Measurements from ENCODE around the gene IFI27L1.
A peak's percentile ranks its signal among the peaks of the same experiment; 100 is the strongest.

The IFI27L1 gene

GRCh38 chr14:94077111-94077821, 3.8 kb upstream of the IFI27L1 start:
- H3K9ac ChIP-seq = no peak overlapping the region
- H3K27ac ChIP-seq = no peak overlapping the region
- H3K4me3 ChIP-seq = peak overlapping the region; percentile 99
- peaks cover 74% of the 10 kb centered on the region for H4K20me1 ChIP-seq
- H3K9me3 ChIP-seq = peaks cover 59% of the 10 kb centered on the region
- H3K4me1 ChIP-seq = peaks cover 37% of the 10 kb centered on the region
- H3K27me3 ChIP-seq = no peaks in the 10 kb centered on the region
- H3K4me2 ChIP-seq = peak overlapping the region; percentile 91
- no peak for TF ChIP-seq Cebpa-rat (IDR thresholded peaks at IDR 0.05)
- peaks cover 71% of the 10 kb centered on the region for H3K36me3 ChIP-seq

GRCh38 chr14:94077823-94078222, 3.3 kb upstream of the IFI27L1 start:
- peaks cover 37% of the 10 kb centered on the region for H3K4me1 ChIP-seq
- H3K9me3 ChIP-seq = peaks cover 58% of the 10 kb centered on the region
- peak overlapping the region; percentile 91 for H3K4me2 ChIP-seq
- H3K27ac ChIP-seq = no peak overlapping the region
- H4K20me1 ChIP-seq = peaks cover 70% of the 10 kb centered on the region
- peak overlapping the region; percentile 99 for H3K4me3 ChIP-seq
- TF ChIP-seq Cebpa-rat (IDR thresholded peaks at IDR 0.05) = no peak
- no peak overlapping the region for H3K9ac ChIP-seq
- no peaks in the 10 kb centered on the region for H3K27me3 ChIP-seq
- H3K36me3 ChIP-seq = peaks cover 66% of the 10 kb centered on the region

GRCh38 chr14:94079891-94080620, 1.1 kb upstream of the IFI27L1 start:
- Histone ChIP-seq H3K4me3 (peak overlapping the region; percentile 99), H4K20me1 (peaks cover 48% of the 10 kb centered on the region), H3K4me2 (peak overlapping the region; percentile 91), H3K27me3 (no peaks in the 10 kb centered on the region), H3K4me1 (peaks cover 37% of the 10 kb centered on the region), H3K27ac (peak overlapping the region; percentile 98), H3K9ac (peak overlapping the region; percentile 99), H3K9me3 (peaks cover 39% of the 10 kb centered on the region), H3K36me3 (peaks cover 44% of the 10 kb centered on the region)
- no peak for TF ChIP-seq Cebpa-rat (IDR thresholded peaks at IDR 0.05)

- Histone ChIP-seq H3K4me3 (peak overlapping the region; percentile 99), H3K4me2 (peak overlapping the region; percentile 91), H3K36me3 (peaks cover 30% of the 10 kb centered on the region), H3K27me3 (no peaks in the 10 kb centered on the region), H3K9me3 (peaks cover 25% of the 10 kb centered on the region), H4K20me1 (peaks cover 35% of the 10 kb centered on the region), H3K9ac (peak overlapping the region; percentile 99), H3K4me1 (peaks cover 37% of the 10 kb centered on the region), H3K27ac (peak overlapping the region; percentile 98)
- TF ChIP-seq Cebpa-rat (IDR thresholded peaks at IDR 0.05) = no peak
These were observed 293 bp downstream of the IFI27L1 start for GRCh38 chr14:94081386-94081820.

DNA sequence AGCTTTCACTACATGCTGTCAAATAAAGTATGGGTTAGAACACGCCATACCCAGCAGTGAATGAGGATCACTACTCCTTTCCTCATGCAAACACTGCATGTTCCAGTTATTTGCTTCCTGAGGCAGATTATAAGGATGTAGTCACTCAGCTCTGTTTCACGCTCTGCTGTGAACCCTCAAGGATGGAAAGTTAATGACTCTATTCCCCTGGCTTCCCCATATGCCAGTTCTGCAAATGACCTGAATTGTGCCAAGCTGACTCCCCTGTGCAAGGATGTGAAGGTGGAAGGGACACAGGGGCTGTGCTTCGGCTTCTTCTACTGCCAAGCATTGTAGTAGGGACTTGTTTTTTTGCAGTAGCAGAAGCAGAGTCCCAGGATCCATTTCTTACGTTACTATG, 6.8 kb downstream of the IFI27L1 start:
- no peak overlapping the region for H3K9ac ChIP-seq
- no peaks in the 10 kb centered on the region for H3K36me3 ChIP-seq
- H3K4me1 ChIP-seq = no peaks in the 10 kb centered on the region
- no peak overlapping the region for H3K4me2 ChIP-seq
- no peaks in the 10 kb centered on the region for H3K27me3 ChIP-seq
- H3K4me3 ChIP-seq = no peak overlapping the region
- H4K20me1 ChIP-seq = no peaks in the 10 kb centered on the region
- TF ChIP-seq Cebpa-rat (IDR thresholded peaks at IDR 0.05) = no peak
- no peak overlapping the region for H3K27ac ChIP-seq
- H3K9me3 ChIP-seq = 0 out of 2 replicates have a peak, but pooled peaks cover 2% of the 10 kb centered on the region

DNA sequence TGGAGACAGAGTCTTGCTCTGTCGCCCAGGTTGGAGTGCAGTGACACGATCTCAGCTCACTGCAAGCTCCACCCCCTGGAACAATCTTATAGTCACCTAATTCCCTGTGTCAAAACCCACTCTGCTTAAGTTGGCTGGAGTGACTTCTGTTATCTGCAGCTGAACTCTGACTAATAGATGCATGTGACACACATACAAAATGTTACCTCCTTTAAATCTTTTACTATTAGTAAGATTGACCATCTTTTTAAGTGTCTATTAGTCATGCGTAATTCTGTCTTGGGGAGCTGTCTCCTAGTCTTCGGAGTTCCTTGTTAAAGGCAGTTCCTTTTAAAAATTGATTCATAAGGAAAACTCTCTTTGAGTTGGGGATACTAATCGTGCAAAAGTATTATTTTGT, 7.4 kb downstream of the IFI27L1 start:
- no peak overlapping the region for H3K4me2 ChIP-seq

DNA sequence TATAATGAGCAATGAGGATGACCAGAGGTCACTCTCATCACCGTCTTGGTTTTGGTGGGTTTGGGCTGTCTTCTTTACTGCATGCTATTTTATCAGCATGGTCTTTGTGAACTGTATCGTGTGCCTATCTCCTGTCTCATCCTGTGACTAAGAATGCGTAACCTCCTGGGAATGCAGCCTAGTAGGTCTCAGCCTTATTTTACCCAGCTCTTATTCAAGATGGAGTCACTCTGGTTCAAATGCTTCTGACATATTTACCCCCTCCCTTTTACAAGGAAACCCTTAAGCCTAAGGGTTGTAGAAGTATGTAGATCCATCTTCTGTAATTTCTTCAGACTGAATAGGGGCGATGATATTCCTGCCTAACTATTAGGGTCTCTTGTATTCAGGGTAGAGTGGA, 8.4 kb downstream of the IFI27L1 start:
- no peaks in the 10 kb centered on the region for H3K36me3 ChIP-seq
- no peak overlapping the region for H3K4me2 ChIP-seq
- no peak for TF ChIP-seq Cebpa-rat (IDR thresholded peaks at IDR 0.05)
- no peaks in the 10 kb centered on the region for H3K4me1 ChIP-seq
- H3K9ac ChIP-seq = no peak overlapping the region
- no peaks in the 10 kb centered on the region for H4K20me1 ChIP-seq
- no peaks in the 10 kb centered on the region for H3K9me3 ChIP-seq
- no peaks in the 10 kb centered on the region for H3K27me3 ChIP-seq
- no peak overlapping the region for H3K4me3 ChIP-seq
- no peak overlapping the region for H3K27ac ChIP-seq

More for the DNA sequence above, 7.4 kb downstream of the IFI27L1 start:
- H4K20me1 ChIP-seq = no peaks in the 10 kb centered on the region
- H3K27ac ChIP-seq = no peak overlapping the region
- H3K9me3 ChIP-seq = no peaks in the 10 kb centered on the region
- no peaks in the 10 kb centered on the region for H3K27me3 ChIP-seq
- H3K4me3 ChIP-seq = no peak overlapping the region
- no peak for TF ChIP-seq Cebpa-rat (IDR thresholded peaks at IDR 0.05)
- H3K36me3 ChIP-seq = no peaks in the 10 kb centered on the region
- H3K9ac ChIP-seq = no peak overlapping the region
- no peaks in the 10 kb centered on the region for H3K4me1 ChIP-seq

DNA sequence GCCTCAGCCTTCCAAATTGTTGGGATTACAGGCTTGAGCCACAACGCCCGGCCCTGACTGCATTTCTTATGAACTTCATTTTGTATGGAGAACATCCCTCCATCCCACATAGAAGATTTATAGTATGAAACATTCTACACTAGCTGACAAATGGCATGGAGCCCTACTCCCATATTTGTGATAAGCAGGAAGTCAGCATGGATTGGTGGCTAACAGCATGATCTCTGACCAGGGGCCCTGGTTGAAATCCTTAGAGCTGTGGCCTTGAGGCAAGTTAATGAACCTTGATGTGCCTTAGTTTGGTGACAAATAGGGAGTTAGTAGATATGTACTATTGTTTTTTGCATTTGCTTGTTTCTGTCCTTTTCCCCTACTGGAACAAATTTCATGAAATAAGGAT, 12.3 kb downstream of the IFI27L1 start:
- peaks cover 18% of the 10 kb centered on the region for H3K36me3 ChIP-seq
- H3K9ac ChIP-seq = no peak overlapping the region
- H3K27me3 ChIP-seq = no peaks in the 10 kb centered on the region
- no peaks in the 10 kb centered on the region for H4K20me1 ChIP-seq
- no peaks in the 10 kb centered on the region for H3K4me1 ChIP-seq
- no peak for TF ChIP-seq Cebpa-rat (IDR thresholded peaks at IDR 0.05)
- H3K9me3 ChIP-seq = no peaks in the 10 kb centered on the region
- no peak overlapping the region for H3K27ac ChIP-seq
- H3K4me2 ChIP-seq = no peak overlapping the region
- no peak overlapping the region for H3K4me3 ChIP-seq

- TF ChIP-seq Cebpa-rat (IDR thresholded peaks at IDR 0.05) = no peak
These were observed 16.0 kb downstream of the IFI27L1 start for GRCh38 chr14:94097091-94097490.

DNA sequence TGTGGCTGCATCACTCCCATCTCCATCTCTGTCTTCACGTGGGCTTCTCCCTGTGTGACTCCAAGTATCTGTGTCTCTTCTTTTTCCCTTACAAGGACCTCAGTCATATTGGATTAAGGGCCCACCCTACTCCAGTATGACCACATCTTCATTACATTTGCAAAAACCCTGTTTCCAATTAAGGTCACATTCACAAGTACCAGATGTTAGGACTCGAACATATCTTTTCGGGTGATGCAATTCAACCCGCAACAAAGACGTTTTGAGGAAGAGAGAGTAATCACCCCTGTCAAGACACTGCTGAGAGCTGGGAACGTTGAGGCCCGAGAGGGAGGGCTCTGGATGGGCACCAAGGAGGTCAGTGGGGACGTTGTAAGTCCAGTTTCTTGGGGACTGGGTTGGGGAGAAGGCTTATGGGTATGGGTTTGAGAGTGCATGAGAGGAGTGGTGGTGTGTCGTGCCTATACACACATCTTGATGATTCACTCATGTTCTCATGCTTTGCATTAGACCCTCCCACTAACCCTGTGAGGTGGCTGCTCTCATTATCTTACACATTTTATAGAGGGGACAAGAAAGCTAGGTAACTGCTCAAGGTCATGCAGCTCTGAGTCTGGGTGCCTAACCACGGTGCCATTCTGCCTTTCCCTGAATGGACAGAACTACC, 17.3 kb downstream of the IFI27L1 start:
- H3K36me3 ChIP-seq = peaks cover 33% of the 10 kb centered on the region
- TF ChIP-seq Cebpa-rat (IDR thresholded peaks at IDR 0.05) = no peak
- H3K4me2 ChIP-seq = no peak overlapping the region
- H3K27me3 ChIP-seq = no peaks in the 10 kb centered on the region
- H3K9ac ChIP-seq = no peak overlapping the region
- H3K4me1 ChIP-seq = no peaks in the 10 kb centered on the region
- no peak overlapping the region for H3K27ac ChIP-seq
- H4K20me1 ChIP-seq = no peaks in the 10 kb centered on the region
- no peak overlapping the region for H3K4me3 ChIP-seq
- no peaks in the 10 kb centered on the region for H3K9me3 ChIP-seq

More at GRCh38 chr14:94097091-94097490, 16.0 kb downstream of the IFI27L1 start:
- H3K27ac ChIP-seq = no peak overlapping the region
- H3K4me1 ChIP-seq = no peaks in the 10 kb centered on the region
- H3K4me2 ChIP-seq = no peak overlapping the region
- no peaks in the 10 kb centered on the region for H3K27me3 ChIP-seq
- H4K20me1 ChIP-seq = no peaks in the 10 kb centered on the region
- H3K4me3 ChIP-seq = no peak overlapping the region
- peaks cover 32% of the 10 kb centered on the region for H3K36me3 ChIP-seq
- no peak overlapping the region for H3K9ac ChIP-seq
- no peaks in the 10 kb centered on the region for H3K9me3 ChIP-seq

All from BLaER1 (cell line).